Astrocyte of the hippocampus (primary cell): Measurements from ENCODE around the gene TMEM192.
"Not testable (repeated sequence)": the region's sequence is repeated elsewhere in the genome, so short reads cannot be mapped to it uniquely, and the experiment has no call there.

Source experiments
- DNase-seq: peaks from one replicate; pipeline ENCODE4 v3.0.0; 2011; ENCODE audit warnings: low read depth, low spot score

Gene TMEM192

GRCh38 chr4:165112368-165113121 is at the start of gene TMEM192:
Gene TMEM192 (minus strand): TSS chr4:165112860. CDS start chr4:165112773, 87 bp downstream.
- DNase-seq: peak; percentile 97

GRCh38 chr4:165158762-165159161 is 46.1 kb upstream of the TMEM192 start:
- DNase-seq: no peak

GRCh38 chr4:165156906-165157305 is 44.2 kb upstream of the TMEM192 start:
- no peak for DNase-seq

- DNase-seq: no peak
These were observed 41.8 kb upstream of the TMEM192 start for GRCh38 chr4:165154482-165154881.

GRCh38 chr4:165152527-165152926 is 39.9 kb upstream of the TMEM192 start:
- DNase-seq: no peak

- peak; percentile 29 for DNase-seq
These were observed 39.1 kb upstream of the TMEM192 start for GRCh38 chr4:165151734-165152133.

GRCh38 chr4:165150545-165150944 is 37.9 kb upstream of the TMEM192 start:
- no peak for DNase-seq

- DNase-seq: no peak
These were observed 26.2 kb upstream of the TMEM192 start for GRCh38 chr4:165138843-165139242.

- no peak for DNase-seq
These were observed 24.5 kb upstream of the TMEM192 start for GRCh38 chr4:165137205-165137604.

- DNase-seq: no peak
These were observed 23.9 kb upstream of the TMEM192 start for GRCh38 chr4:165136529-165136928.

GRCh38 chr4:165133150-165133549 is 20.5 kb upstream of the TMEM192 start:
- DNase-seq: no peak

- DNase-seq: peak; percentile 80
These were observed 18.7 kb upstream of the TMEM192 start for GRCh38 chr4:165131247-165131832.

GRCh38 chr4:165129924-165130323 is 17.3 kb upstream of the TMEM192 start:
- no peak for DNase-seq

GRCh38 chr4:165125869-165126499 is 13.3 kb upstream of the TMEM192 start:
- DNase-seq: not testable (repeated sequence)

GRCh38 chr4:165124488-165124887 is 11.8 kb upstream of the TMEM192 start:
- no peak for DNase-seq

GRCh38 chr4:165118256-165118909 is 5.7 kb upstream of the TMEM192 start:
- DNase-seq: peak; percentile 11

- DNase-seq: no peak
These were observed 2.6 kb upstream of the TMEM192 start for GRCh38 chr4:165115301-165115700.

GRCh38 chr4:165111906-165112367 is 723 bp downstream of the TMEM192 start:
- DNase-seq: no peak

- DNase-seq: no peak
These were observed 6.1 kb downstream of the TMEM192 start for GRCh38 chr4:165106518-165106917.

- no peak for DNase-seq
These were observed 11.0 kb downstream of the TMEM192 start for GRCh38 chr4:165101641-165102040.

GRCh38 chr4:165096776-165097175 is 15.9 kb downstream of the TMEM192 start:
- DNase-seq: peak; percentile 46

- no peak for DNase-seq
These were observed 17.4 kb downstream of the TMEM192 start for GRCh38 chr4:165095291-165095690.
